Measurements from ENCODE around the gene MUL1. TPM values are rescaled to one million over a fixed set of nuclear protein-coding genes. Genes with fewer than 3 reads are reported as not detected.

MUL1 gene
- total RNA-seq, 1 experiment from 2014 or later: 21.9 TPM

DNA sequence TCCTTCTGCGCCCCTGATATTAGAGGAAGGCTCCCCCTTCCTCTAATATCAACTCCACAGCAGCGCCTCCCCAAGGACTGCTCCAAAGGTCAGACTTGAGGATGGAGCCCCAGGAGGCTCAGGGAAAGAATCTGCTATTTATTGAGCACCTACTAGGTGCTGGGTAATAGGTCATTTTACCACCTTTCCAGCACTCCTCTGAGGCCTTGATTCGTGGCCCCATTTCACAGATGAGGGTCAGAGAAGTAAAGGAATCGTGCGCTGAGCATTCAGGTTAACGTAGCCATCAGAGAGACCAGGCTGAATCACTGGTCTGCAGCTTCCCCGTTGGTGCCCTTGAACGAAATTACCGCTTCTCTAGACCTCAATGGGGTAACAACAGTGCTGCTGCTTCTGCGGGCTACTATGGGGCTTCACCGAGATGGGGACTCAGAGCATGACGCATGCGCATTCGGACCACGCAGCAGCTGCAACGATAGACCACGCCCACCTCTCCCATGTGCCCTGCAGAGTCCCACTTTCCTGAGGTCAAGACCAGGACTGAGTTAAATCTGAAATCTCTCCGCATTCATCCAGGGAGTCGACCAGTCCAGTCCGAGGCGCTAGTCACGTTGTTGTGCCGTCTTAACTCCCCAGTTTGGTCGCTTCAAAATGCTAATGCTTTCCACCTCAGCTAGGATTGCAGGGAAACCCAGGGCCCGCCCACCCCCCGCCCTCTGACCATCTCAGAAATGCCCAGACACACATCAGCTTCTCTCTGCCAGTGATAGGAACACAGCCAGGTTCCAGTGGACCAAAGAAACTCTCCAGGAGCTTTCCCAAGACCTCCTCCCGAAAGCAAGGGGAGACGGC lies 34.9 kb downstream of the MUL1 start (continued):
- TF ChIP-seq, protein P1, sequence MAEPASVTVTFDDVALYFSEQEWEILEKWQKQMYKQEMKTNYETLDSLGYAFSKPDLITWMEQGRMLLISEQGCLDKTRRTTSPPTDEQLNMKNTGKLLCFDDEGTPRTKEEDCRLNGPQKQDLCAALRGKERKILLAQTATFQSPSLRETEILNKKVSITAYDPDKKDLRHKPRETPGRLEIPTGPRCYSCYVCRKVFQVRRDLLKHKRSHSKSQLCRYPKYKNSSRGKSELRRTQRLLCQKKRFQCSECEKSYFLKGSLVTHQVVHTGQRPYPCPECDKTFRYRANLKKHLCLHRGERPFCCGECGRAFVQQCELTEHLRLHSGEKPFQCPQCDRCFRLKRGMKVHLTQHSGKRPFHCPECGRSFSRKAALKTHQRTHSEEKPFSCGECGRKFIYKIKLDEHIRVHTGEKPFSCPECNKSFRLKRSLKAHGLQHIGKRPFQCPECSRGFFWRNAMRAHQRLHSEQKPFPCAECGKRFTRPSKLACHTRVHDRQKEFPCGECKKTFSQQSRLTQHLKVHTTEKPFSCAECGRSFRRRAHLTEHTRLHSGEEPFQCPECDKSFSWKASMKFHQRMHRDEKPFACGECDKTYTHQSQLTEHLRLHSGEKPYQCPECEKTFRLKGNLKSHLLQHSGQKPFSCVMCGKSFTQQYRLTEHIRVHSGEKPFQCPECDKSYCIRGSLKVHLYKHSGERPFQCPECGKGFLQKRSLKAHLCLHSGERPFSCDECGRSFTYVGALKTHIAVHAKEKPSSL (CRISPR knock-in tag; conservative IDR thresholded peaks at IDR 0.05): no peak
- TF ChIP-seq ZNF138 (CRISPR knock-in tag; conservative IDR thresholded peaks at IDR 0.05) (no peak), ZNF671 (CRISPR knock-in tag; IDR thresholded peaks at IDR 0.05) (no peak), NFYB (CRISPR knock-in tag; conservative IDR thresholded peaks at IDR 0.05; ENCODE audit: low read depth) (no peak), CREB1 (CRISPR knock-in tag; IDR thresholded peaks at IDR 0.05) (no peak), ETV6 (CRISPR knock-in tag; IDR thresholded peaks at IDR 0.05) (no peak), TP53 (CRISPR knock-in tag; IDR thresholded peaks at IDR 0.05) (no peak), GTF2I (CRISPR knock-in tag; conservative IDR thresholded peaks at IDR 0.05) (no peak), GABPB1 (CRISPR knock-in tag; IDR thresholded peaks at IDR 0.05) (no peak), PRRX2 (CRISPR knock-in tag; IDR thresholded peaks at IDR 0.05) (no peak), GRHL2 (CRISPR knock-in tag; IDR thresholded peaks at IDR 0.05; ENCODE audit: insufficient replicate concordance, severe bottlenecking) (no peak), FOXK1 (CRISPR knock-in tag; IDR thresholded peaks at IDR 0.05) (0 out of 2 replicates have a peak, but pooled peaks have one; percentile 41), ZNF416 (CRISPR knock-in tag; IDR thresholded peaks at IDR 0.05) (no peak), NR2C2 (CRISPR knock-in tag; IDR thresholded peaks at IDR 0.05) (no peak), ZBTB21 (CRISPR knock-in tag; IDR thresholded peaks at IDR 0.05; ENCODE audit: borderline replicate concordance) (no peak), ZNF121 (CRISPR knock-in tag; IDR thresholded peaks at IDR 0.05) (no peak), NFATC4 (CRISPR knock-in tag; IDR thresholded peaks at IDR 0.05) (no peak), SP1 (CRISPR knock-in tag; conservative IDR thresholded peaks at IDR 0.05) (peak; percentile 68), NFE2L1 (CRISPR knock-in tag; IDR thresholded peaks at IDR 0.05) (peak; percentile 45; the same call in 1 of the 2 replicates)
- TF ChIP-seq, protein P2, sequence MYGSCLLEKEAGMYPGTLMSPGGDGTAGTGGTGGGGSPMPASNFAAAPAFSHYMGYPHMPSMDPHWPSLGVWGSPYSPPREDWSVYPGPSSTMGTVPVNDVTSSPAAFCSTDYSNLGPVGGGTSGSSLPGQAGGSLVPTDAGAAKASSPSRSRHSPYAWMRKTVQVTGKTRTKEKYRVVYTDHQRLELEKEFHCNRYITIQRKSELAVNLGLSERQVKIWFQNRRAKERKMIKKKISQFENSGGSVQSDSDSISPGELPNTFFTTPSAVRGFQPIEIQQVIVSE (CRISPR knock-in tag; IDR thresholded peaks at IDR 0.05; ENCODE audit: borderline replicate concordance): no peak
- TF ChIP-seq, protein P3, sequence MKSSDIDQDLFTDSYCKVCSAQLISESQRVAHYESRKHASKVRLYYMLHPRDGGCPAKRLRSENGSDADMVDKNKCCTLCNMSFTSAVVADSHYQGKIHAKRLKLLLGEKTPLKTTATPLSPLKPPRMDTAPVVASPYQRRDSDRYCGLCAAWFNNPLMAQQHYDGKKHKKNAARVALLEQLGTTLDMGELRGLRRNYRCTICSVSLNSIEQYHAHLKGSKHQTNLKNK (CRISPR knock-in tag; IDR thresholded peaks at IDR 0.05): no peak
- TF ChIP-seq, protein P4, sequence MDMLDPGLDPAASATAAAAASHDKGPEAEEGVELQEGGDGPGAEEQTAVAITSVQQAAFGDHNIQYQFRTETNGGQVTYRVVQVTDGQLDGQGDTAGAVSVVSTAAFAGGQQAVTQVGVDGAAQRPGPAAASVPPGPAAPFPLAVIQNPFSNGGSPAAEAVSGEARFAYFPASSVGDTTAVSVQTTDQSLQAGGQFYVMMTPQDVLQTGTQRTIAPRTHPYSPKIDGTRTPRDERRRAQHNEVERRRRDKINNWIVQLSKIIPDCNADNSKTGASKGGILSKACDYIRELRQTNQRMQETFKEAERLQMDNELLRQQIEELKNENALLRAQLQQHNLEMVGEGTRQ (CRISPR knock-in tag; IDR thresholded peaks at IDR 0.05): 0 out of 2 replicates have a peak, but pooled peaks have one; percentile 12
- TF ChIP-seq, protein P5, sequence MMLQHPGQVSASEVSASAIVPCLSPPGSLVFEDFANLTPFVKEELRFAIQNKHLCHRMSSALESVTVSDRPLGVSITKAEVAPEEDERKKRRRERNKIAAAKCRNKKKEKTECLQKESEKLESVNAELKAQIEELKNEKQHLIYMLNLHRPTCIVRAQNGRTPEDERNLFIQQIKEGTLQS (CRISPR knock-in tag; conservative IDR thresholded peaks at IDR 0.05): no peak
- TF ChIP-seq, protein P6, sequence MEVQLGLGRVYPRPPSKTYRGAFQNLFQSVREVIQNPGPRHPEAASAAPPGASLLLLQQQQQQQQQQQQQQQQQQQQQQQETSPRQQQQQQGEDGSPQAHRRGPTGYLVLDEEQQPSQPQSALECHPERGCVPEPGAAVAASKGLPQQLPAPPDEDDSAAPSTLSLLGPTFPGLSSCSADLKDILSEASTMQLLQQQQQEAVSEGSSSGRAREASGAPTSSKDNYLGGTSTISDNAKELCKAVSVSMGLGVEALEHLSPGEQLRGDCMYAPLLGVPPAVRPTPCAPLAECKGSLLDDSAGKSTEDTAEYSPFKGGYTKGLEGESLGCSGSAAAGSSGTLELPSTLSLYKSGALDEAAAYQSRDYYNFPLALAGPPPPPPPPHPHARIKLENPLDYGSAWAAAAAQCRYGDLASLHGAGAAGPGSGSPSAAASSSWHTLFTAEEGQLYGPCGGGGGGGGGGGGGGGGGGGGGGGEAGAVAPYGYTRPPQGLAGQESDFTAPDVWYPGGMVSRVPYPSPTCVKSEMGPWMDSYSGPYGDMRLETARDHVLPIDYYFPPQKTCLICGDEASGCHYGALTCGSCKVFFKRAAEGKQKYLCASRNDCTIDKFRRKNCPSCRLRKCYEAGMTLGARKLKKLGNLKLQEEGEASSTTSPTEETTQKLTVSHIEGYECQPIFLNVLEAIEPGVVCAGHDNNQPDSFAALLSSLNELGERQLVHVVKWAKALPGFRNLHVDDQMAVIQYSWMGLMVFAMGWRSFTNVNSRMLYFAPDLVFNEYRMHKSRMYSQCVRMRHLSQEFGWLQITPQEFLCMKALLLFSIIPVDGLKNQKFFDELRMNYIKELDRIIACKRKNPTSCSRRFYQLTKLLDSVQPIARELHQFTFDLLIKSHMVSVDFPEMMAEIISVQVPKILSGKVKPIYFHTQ (CRISPR knock-in tag; IDR thresholded peaks at IDR 0.05): no peak
- TF ChIP-seq, protein P7, sequence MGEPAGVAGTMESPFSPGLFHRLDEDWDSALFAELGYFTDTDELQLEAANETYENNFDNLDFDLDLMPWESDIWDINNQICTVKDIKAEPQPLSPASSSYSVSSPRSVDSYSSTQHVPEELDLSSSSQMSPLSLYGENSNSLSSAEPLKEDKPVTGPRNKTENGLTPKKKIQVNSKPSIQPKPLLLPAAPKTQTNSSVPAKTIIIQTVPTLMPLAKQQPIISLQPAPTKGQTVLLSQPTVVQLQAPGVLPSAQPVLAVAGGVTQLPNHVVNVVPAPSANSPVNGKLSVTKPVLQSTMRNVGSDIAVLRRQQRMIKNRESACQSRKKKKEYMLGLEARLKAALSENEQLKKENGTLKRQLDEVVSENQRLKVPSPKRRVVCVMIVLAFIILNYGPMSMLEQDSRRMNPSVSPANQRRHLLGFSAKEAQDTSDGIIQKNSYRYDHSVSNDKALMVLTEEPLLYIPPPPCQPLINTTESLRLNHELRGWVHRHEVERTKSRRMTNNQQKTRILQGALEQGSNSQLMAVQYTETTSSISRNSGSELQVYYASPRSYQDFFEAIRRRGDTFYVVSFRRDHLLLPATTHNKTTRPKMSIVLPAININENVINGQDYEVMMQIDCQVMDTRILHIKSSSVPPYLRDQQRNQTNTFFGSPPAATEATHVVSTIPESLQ (CRISPR knock-in tag; IDR thresholded peaks at IDR 0.05): no peak
- TF ChIP-seq, protein P8, sequence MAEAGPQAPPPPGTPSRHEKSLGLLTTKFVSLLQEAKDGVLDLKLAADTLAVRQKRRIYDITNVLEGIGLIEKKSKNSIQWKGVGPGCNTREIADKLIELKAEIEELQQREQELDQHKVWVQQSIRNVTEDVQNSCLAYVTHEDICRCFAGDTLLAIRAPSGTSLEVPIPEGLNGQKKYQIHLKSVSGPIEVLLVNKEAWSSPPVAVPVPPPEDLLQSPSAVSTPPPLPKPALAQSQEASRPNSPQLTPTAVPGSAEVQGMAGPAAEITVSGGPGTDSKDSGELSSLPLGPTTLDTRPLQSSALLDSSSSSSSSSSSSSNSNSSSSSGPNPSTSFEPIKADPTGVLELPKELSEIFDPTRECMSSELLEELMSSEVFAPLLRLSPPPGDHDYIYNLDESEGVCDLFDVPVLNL (CRISPR knock-in tag; IDR thresholded peaks at IDR 0.05; ENCODE audit: borderline replicate concordance, low read depth): no peak
- TF ChIP-seq, protein P9, sequence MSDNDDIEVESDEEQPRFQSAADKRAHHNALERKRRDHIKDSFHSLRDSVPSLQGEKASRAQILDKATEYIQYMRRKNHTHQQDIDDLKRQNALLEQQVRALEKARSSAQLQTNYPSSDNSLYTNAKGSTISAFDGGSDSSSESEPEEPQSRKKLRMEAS (CRISPR knock-in tag; IDR thresholded peaks at IDR 0.05): peak; percentile 66; the same call in 1 of the 2 replicates

All from WTC11 (cell line).